H1 (cell line): ENCODE results near the gene OR4K17. TPM values are rescaled to one million over a fixed set of nuclear protein-coding genes. Genes with fewer than 3 reads are reported as not detected.

Source experiments
- CTCF ChIA-PET: fragments of 300-600 bp; sonication (Branson Sonifier 250); formaldehyde crosslinking; loops from one replicate; lab custom pipeline; 2021; ENCODE audit not compliant: partially characterized antibody; lab: Charles Lee
- POLR2A ChIA-PET: fragments of 300-600 bp; sonication (Branson Sonifier 250); formaldehyde crosslinking; loops from one replicate; lab custom pipeline; 2021; ENCODE audit warnings: inconsistent platforms; ENCODE audit not compliant: partially characterized antibody; lab: Charles Lee
- DNase-seq, 2 experiments: peaks; one replicate each; pipeline versions ENCODE4 v3.0.0 to v3.0.0-alpha.2; 2010 to 2022; ENCODE audit warnings: low spot score in 2 of 2, low read depth in 1 of 2, mixed read lengths in 1 of 2
- FAIRE-seq: peaks from 2 replicates; lab custom pipeline; 2011; peaks lifted over from hg19 to GRCh38; lab: Jason Lieb, UNC
- H2AFZ ChIP-seq: 2 replicates; pipeline ENCODE4 v1.8.1; 2012; ENCODE audit warnings: low read length, inconsistent platforms
- H2AK5ac ChIP-seq: 2 replicates; pipeline ENCODE4 v1.6.1; 2013; ENCODE audit warnings: low read depth, low read length
- H2BK120ac ChIP-seq: replicated peaks from 2 replicates; pipeline ENCODE3; 2013; ENCODE audit warnings: low read depth, low read length, inconsistent platforms
- H2BK12ac ChIP-seq: 2 replicates; pipeline ENCODE4 v1.6.1; 2013; ENCODE audit warnings: low read depth, low read length
- H2BK15ac ChIP-seq: 2 replicates; pipeline ENCODE4 v1.6.1; 2013; ENCODE audit warnings: low read length
- H2BK20ac ChIP-seq: 2 replicates; pipeline ENCODE4 v1.6.1; 2013; ENCODE audit warnings: low read length
- H2BK5ac ChIP-seq: 2 replicates; pipeline ENCODE4 v1.6.1; 2013; ENCODE audit warnings: low read depth, low read length
- H3K14ac ChIP-seq: 2 replicates; pipeline ENCODE4 v1.6.1; 2013; ENCODE audit warnings: inconsistent platforms; ENCODE audit not compliant: insufficient read length
- H3K18ac ChIP-seq: 2 replicates; pipeline ENCODE4 v1.6.1; 2013; ENCODE audit warnings: low read length; ENCODE audit errors: extremely low read depth
- H3K23ac ChIP-seq: 2 replicates; pipeline ENCODE4 v1.6.1; 2013; ENCODE audit warnings: inconsistent platforms; ENCODE audit not compliant: insufficient read length
- H3K23me2 ChIP-seq: 2 replicates; pipeline ENCODE4 v1.6.1; 2013; ENCODE audit warnings: low read depth, low read length
- H3K27ac ChIP-seq: 2 replicates; pipeline ENCODE4 v1.6.1; 2011; ENCODE audit warnings: low read depth, low read length, inconsistent platforms
- H3K27me3 ChIP-seq, 4 experiments: replicated peaks in 1 of 4; 1 replicate in 1 of 4; 2 replicates in 3 of 4; pipeline versions ENCODE4 v1.6.1 to v1.8.1; 2011 to 2013; ENCODE audit warnings: low read length in 3 of 4, mild to moderate bottlenecking in 3 of 4, inconsistent platforms in 2 of 4, mixed read lengths in 2 of 4, moderate library complexity in 1 of 4; ENCODE audit not compliant: control insufficient read depth in 3 of 4, insufficient read depth in 3 of 4; ENCODE audit errors: extremely low read depth in 1 of 4
- H3K36me3 ChIP-seq, 4 experiments: 2 replicates each; pipeline versions ENCODE4 v1.6.1 to v1.8.1; 2011 to 2013; ENCODE audit warnings: mild to moderate bottlenecking in 4 of 4, low read length in 3 of 4, moderate library complexity in 2 of 4, control low read depth in 1 of 4, inconsistent platforms in 1 of 4; ENCODE audit not compliant: insufficient read depth in 4 of 4, control insufficient read depth in 2 of 4
- H3K4ac ChIP-seq: replicated peaks from 2 replicates; pipeline ENCODE3; 2013; ENCODE audit warnings: low read length, low read depth, mixed read lengths, inconsistent platforms; ENCODE audit not compliant: insufficient read length
- H3K4me1 ChIP-seq, 4 experiments: replicated peaks in 1 of 4; 1 replicate in 1 of 4; 2 replicates in 3 of 4; pipeline versions ENCODE4 v1.6.1 to v1.8.1; 2011 to 2013; ENCODE audit warnings: low read length in 3 of 4, inconsistent platforms in 2 of 4, mixed read lengths in 1 of 4; ENCODE audit not compliant: insufficient read depth in 4 of 4, control insufficient read depth in 3 of 4
- H3K4me2 ChIP-seq, 2 experiments: 2 replicates each; pipeline versions ENCODE4 v1.6.1 to v1.8.1; 2011 to 2013; ENCODE audit warnings: low read depth in 2 of 2, low read length in 2 of 2, control low read depth in 1 of 2, inconsistent platforms in 1 of 2, mild to moderate bottlenecking in 1 of 2; ENCODE audit not compliant: insufficient read depth in 1 of 2
- H3K4me3 ChIP-seq, 4 experiments: fragments of 200-600, 300-600 bp in 1 of 4; sonication (generic), shearing (Covaris generic), sonication (Bioruptor Twin) in 1 of 4; 2 replicates each; pipeline versions ENCODE4 v1.5.1 to v1.8.1; 2011 to 2016; ENCODE audit warnings: low read length in 4 of 4, low read depth in 3 of 4, control low read depth in 2 of 4, inconsistent platforms in 2 of 4, mild to moderate bottlenecking in 2 of 4, mixed read lengths in 1 of 4, moderate library complexity in 1 of 4; ENCODE audit not compliant: insufficient read depth in 2 of 4; ENCODE audit errors: extremely low read depth in 1 of 4
- H3K56ac ChIP-seq: replicated peaks from 2 replicates; pipeline ENCODE3; 2013; ENCODE audit warnings: low read depth, mild to moderate bottlenecking, mixed read lengths, low read length, inconsistent platforms; ENCODE audit not compliant: insufficient read length
- H3K79me1 ChIP-seq: 2 replicates; pipeline ENCODE4 v1.6.1; 2013; ENCODE audit warnings: low read depth, low read length, control low read depth
- H3K79me2 ChIP-seq, 2 experiments: 2 replicates each; pipeline versions ENCODE4 v1.6.1 to v1.8.1; 2012 to 2013; ENCODE audit warnings: low read length in 2 of 2, mild to moderate bottlenecking in 2 of 2, inconsistent platforms in 1 of 2; ENCODE audit not compliant: insufficient read depth in 2 of 2, control insufficient read depth in 1 of 2
- H3K9ac ChIP-seq, 4 experiments: replicated peaks in 1 of 4; 1 replicate in 1 of 4; 2 replicates in 3 of 4; pipeline versions ENCODE4 v1.6.1 to v1.8.1; 2011 to 2013; ENCODE audit warnings: low read depth in 3 of 4, low read length in 3 of 4, control low read depth in 2 of 4, mild to moderate bottlenecking in 2 of 4, moderate library complexity in 2 of 4, inconsistent platforms in 1 of 4; ENCODE audit errors: extremely low read depth in 1 of 4
- H3K9me3 ChIP-seq, 2 experiments: 2 replicates each; pipeline versions ENCODE4 v1.6.1 to v1.8.1; 2012 to 2013; ENCODE audit warnings: mild to moderate bottlenecking in 2 of 2, moderate library complexity in 2 of 2, control low read depth in 1 of 2, inconsistent platforms in 1 of 2, low read depth in 1 of 2, low read length in 1 of 2, mixed read lengths in 1 of 2; ENCODE audit not compliant: insufficient read depth in 2 of 2
- H4K20me1 ChIP-seq, 2 experiments: replicated peaks in 1 of 2; 2 replicates each; pipeline versions ENCODE3 to v1.8.1; 2011 to 2013; ENCODE audit warnings: inconsistent platforms in 2 of 2, low read length in 2 of 2, mild to moderate bottlenecking in 1 of 2; ENCODE audit not compliant: insufficient read depth in 2 of 2, control insufficient read depth in 1 of 2
- H4K5ac ChIP-seq: 2 replicates; pipeline ENCODE4 v1.6.1; 2013; ENCODE audit warnings: low read length, low read depth, mixed read lengths, inconsistent platforms; ENCODE audit not compliant: insufficient read length
- H4K8ac ChIP-seq: 2 replicates; pipeline ENCODE4 v1.8.0; 2013; ENCODE audit warnings: mild to moderate bottlenecking, moderate library complexity, low read length, inconsistent platforms; ENCODE audit not compliant: insufficient read depth; ENCODE audit errors: extremely low read depth
- H4K91ac ChIP-seq: replicated peaks from 2 replicates; pipeline ENCODE3; 2013; ENCODE audit warnings: low read length, mixed read lengths, inconsistent platforms; ENCODE audit not compliant: insufficient read length
- HDAC2 ChIP-seq, 2 experiments: fragments of 300-600 bp in 1 of 2; sonication (generic) in 1 of 2; IDR thresholded peaks; 2 replicates each; pipeline ENCODE4 v1.6.1; 2011 to 2012; ENCODE audit warnings: low read depth in 2 of 2, low read length in 2 of 2, mild to moderate bottlenecking in 2 of 2, moderate library complexity in 2 of 2, borderline replicate concordance in 1 of 2, inconsistent platforms in 1 of 2
- HDAC6 ChIP-seq: IDR thresholded peaks from one replicate; pipeline ENCODE4 v1.7.1; 2012; ENCODE audit warnings: low read depth, mild to moderate bottlenecking, inconsistent platforms, low read length, moderate library complexity
- MAFK ChIP-seq: IDR thresholded peaks from 2 replicates; pipeline ENCODE4 v1.6.1; 2012; ENCODE audit warnings: low read depth, mild to moderate bottlenecking, improper control_type of control experiment, low read length
- NANOG ChIP-seq: IDR thresholded peaks from 2 replicates; pipeline ENCODE4 v1.6.1; 2011; ENCODE audit warnings: low read length, low read depth, mild to moderate bottlenecking, inconsistent platforms; ENCODE audit not compliant: insufficient read depth, poor library complexity, severe bottlenecking
- PHF8 ChIP-seq: fragments of 200-600 bp; sonication (generic); conservative IDR thresholded peaks from 2 replicates; pipeline ENCODE4 v1.7.1; 2012; ENCODE audit warnings: low read depth, mild to moderate bottlenecking, inconsistent platforms, low read length, moderate library complexity
- POU5F1 ChIP-seq: IDR thresholded peaks from 2 replicates; pipeline ENCODE4 v1.6.1; 2011; ENCODE audit warnings: low read depth, mild to moderate bottlenecking, low read length, moderate library complexity
- RBBP5 ChIP-seq: IDR thresholded peaks from 2 replicates; pipeline ENCODE4 v1.7.1; 2012; ENCODE audit warnings: low read depth, mild to moderate bottlenecking, inconsistent platforms, low read length, moderate library complexity, borderline replicate concordance
- RXRA ChIP-seq: IDR thresholded peaks from 2 replicates; pipeline ENCODE4 v1.6.1; 2011; ENCODE audit warnings: low read depth, mild to moderate bottlenecking, low read length, moderate library complexity; ENCODE audit not compliant: insufficient read depth
- SIN3A ChIP-seq, 2 experiments: IDR thresholded peaks in 1 of 2; conservative IDR thresholded peaks in 1 of 2; 2 replicates each; pipeline ENCODE4 v1.6.1; 2011 to 2012; ENCODE audit warnings: low read length in 2 of 2, improper control_type of control experiment in 1 of 2, low read depth in 1 of 2, mild to moderate bottlenecking in 1 of 2
- SIX5 ChIP-seq: IDR thresholded peaks from 2 replicates; pipeline ENCODE4 v1.6.1; 2011; ENCODE audit warnings: mild to moderate bottlenecking, low read depth, low read length
- SP4 ChIP-seq: IDR thresholded peaks from 2 replicates; pipeline ENCODE4 v1.6.1; 2012; ENCODE audit warnings: low read length, inconsistent platforms
- SUZ12 ChIP-seq: fragments of 200-600 bp; sonication (generic); IDR thresholded peaks from 2 replicates; pipeline ENCODE4 v1.6.1; 2012; ENCODE audit warnings: mild to moderate bottlenecking, inconsistent platforms, low read length, moderate library complexity, mixed read lengths
- USF2 ChIP-seq: IDR thresholded peaks from 2 replicates; pipeline ENCODE4 v1.6.1; 2011; ENCODE audit warnings: low read length, improper control_type of control experiment
- WGBS, 2 experiments: shearing (Covaris generic) in 1 of 2; methylation state at CpG; one replicate each; pipeline versions ENCODE4 v1.1.6 to v1.1.7; 2013 to 2015; ENCODE audit warnings: low lambda C conversion rate in 2 of 2, mixed read lengths in 2 of 2, inconsistent platforms in 1 of 2, low coverage in 1 of 2, missing lambda C conversion rate in 1 of 2; ENCODE audit not compliant: insufficient replicate concordance in 2 of 2, insufficient coverage in 1 of 2, insufficient read length in 1 of 2; ENCODE audit errors: extremely low coverage in 1 of 2, missing lambda C conversion rate in 1 of 2; 5-methylcytosine and 5-hydroxymethylcytosine counted together
- polyA plus RNA-seq, 7 experiments: library from polyadenylated mRNA; depleted of rRNA in 3 of 7; stranded (reverse) in 5 of 7; unstranded in 2 of 7; fragments of >200 nt in 5 of 7; fragments of 200-250 nt in 2 of 7; gene quantifications; 1 replicate in 5 of 7; 2 replicates in 1 of 7; 4 replicates in 1 of 7; pipeline versions ENCODE4 v1.2.1 to v1.2.3, GENCODE V29; 2011 to 2013; ENCODE audit warnings: missing spikeins in 2 of 7, mixed read lengths in 2 of 7
- total RNA-seq: library from RNA; stranded (reverse); fragmentation: NEBNext Ultra II Directional; extraction: Animal tissue kit (Norgen Biotek cat#: 25700); gene quantifications from 2 replicates; pipeline ENCODE4 v1.2.1, GENCODE V29; 2021

The OR4K17 gene
- total and polyA plus RNA-seq, 2 of the 8 experiments (the other 6 are each of a cell fraction or from before 2014, with no cell fraction given), result not detected

GRCh38 chr14:20093442-20093841 lies 17.1 kb upstream of the OR4K17 start:
- no peak overlapping the region for H2BK12ac ChIP-seq
- no peak overlapping the region for H2BK20ac ChIP-seq
- no peak overlapping the region for H3K56ac ChIP-seq
- H3K23ac ChIP-seq, result no peak overlapping the region
- no peak overlapping the region for H3K9ac ChIP-seq
- no peak overlapping the region for H4K91ac ChIP-seq
- TF ChIP-seq MAFK, result no peak
- TF ChIP-seq HDAC6, result no peak
- no peak for TF ChIP-seq HDAC2 (IDR thresholded peaks at IDR 0.05; ENCODE audit: borderline replicate concordance in 1 of 2, low read depth in 2 of 2, low read length in 2 of 2)
- no peak for TF ChIP-seq USF2
- TF ChIP-seq POU5F1, result no peak
- no peak for TF ChIP-seq SP4
- TF ChIP-seq SUZ12, result no peak
- TF ChIP-seq SIX5, result no peak
- TF ChIP-seq RBBP5, result no peak
- no peak for TF ChIP-seq PHF8
- TF ChIP-seq SIN3A (conservative IDR thresholded peaks at IDR 0.05 in 1 of 2, IDR thresholded peaks at IDR 0.05 in 1 of 2; ENCODE audit: low read depth in 1 of 2, low read length in 2 of 2), result no peak
- no peak for TF ChIP-seq RXRA
- TF ChIP-seq NANOG, result no peak
- no peak for DNase-seq
- H3K27me3 ChIP-seq, result no peaks in the 10 kb centered on the region
- H4K20me1 ChIP-seq, result no peaks in the 10 kb centered on the region
- H2AFZ ChIP-seq, result no peak overlapping the region
- no peak overlapping the region for H4K8ac ChIP-seq
- H3K4ac ChIP-seq, result no peak overlapping the region
- no peak overlapping the region for H3K4me2 ChIP-seq
- no peaks in the 10 kb centered on the region for H3K79me1 ChIP-seq
- no peak overlapping the region for H2BK5ac ChIP-seq
- WGBS, 2 experiments, result 54% methylated on average over 4 of the region's 4 CpGs; no CpG with 5 or more reads in 1 of the 2 experiments
- peaks cover 30 to 35% of the 10 kb centered on the region in 2 experiments for H3K9me3 ChIP-seq
- H3K79me2 ChIP-seq, result no peaks in the 10 kb centered on the region
- no peak overlapping the region for H4K5ac ChIP-seq
- H3K4me1 ChIP-seq, result no peaks in the 10 kb centered on the region
- CTCF ChIA-PET, result no interaction called here
- H3K18ac ChIP-seq, result no peak overlapping the region
- H3K36me3 ChIP-seq, result no peaks in the 10 kb centered on the region; a peak in 1 of 8 replicates
- H3K14ac ChIP-seq, result no peak overlapping the region
- no peak overlapping the region for H2BK120ac ChIP-seq
- no peaks in the 10 kb centered on the region; the same call in 1 of the 2 replicates for H3K23me2 ChIP-seq
- no peak overlapping the region for H2BK15ac ChIP-seq
- no peak overlapping the region for H3K27ac ChIP-seq
- H2AK5ac ChIP-seq, result no peak overlapping the region
- no peak for FAIRE-seq
- H3K4me3 ChIP-seq, result no peak overlapping the region
- POLR2A ChIA-PET, result no interaction called here
